ENCODE results near the gene ABTB2. TPM values are rescaled to one million over a fixed set of nuclear protein-coding genes. Genes with fewer than 3 reads are reported as not detected.

The ABTB2 gene
- total RNA-seq, 1 donor from 2014 or later, result 73.0 TPM

DNA sequence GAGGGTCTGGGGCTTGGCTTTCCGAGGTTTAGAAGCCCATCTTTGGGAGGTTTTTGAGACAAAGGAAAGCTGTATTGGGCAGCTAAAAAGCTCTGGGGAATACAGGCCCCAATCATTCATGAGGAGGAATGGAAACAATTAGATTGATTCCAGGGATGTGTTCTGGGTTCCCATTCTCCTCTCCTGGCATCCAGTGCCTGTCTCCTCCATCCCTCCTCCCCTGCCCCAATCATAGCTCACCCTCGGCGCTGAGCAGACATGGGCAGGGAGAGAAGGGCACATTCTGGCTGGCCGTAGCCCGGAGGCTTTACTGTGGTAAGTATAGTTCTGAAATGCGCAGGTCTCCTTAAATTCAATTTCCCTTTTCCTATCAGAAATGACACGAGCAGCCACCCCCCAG, 42.4 kb downstream of the ABTB2 start:
- Mint-ChIP-seq H3K9me3 (no peaks in the 10 kb centered on the region), H3K36me3 (ENCODE audit: low read depth) (no peaks in the 10 kb centered on the region), H3K27me3 (no peaks in the 10 kb centered on the region), H3K4me1 (peaks cover 13% of the 10 kb centered on the region), H3K27ac (no peak overlapping the region), H3K4me3 (no peak overlapping the region)
- intact Hi-C loops (cut with micrococcal nuclease), result no loop called here
- POLR2A ChIA-PET, result no interaction called here
- TF ChIP-seq, protein P1, sequence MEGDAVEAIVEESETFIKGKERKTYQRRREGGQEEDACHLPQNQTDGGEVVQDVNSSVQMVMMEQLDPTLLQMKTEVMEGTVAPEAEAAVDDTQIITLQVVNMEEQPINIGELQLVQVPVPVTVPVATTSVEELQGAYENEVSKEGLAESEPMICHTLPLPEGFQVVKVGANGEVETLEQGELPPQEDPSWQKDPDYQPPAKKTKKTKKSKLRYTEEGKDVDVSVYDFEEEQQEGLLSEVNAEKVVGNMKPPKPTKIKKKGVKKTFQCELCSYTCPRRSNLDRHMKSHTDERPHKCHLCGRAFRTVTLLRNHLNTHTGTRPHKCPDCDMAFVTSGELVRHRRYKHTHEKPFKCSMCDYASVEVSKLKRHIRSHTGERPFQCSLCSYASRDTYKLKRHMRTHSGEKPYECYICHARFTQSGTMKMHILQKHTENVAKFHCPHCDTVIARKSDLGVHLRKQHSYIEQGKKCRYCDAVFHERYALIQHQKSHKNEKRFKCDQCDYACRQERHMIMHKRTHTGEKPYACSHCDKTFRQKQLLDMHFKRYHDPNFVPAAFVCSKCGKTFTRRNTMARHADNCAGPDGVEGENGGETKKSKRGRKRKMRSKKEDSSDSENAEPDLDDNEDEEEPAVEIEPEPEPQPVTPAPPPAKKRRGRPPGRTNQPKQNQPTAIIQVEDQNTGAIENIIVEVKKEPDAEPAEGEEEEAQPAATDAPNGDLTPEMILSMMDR (IDR thresholded peaks at IDR 0.05), result no peak
- DNase-seq (no peak), ATAC-seq (ENCODE audit: low read depth) (no peak)
- CTCF ChIA-PET, result no interaction called here

DNA sequence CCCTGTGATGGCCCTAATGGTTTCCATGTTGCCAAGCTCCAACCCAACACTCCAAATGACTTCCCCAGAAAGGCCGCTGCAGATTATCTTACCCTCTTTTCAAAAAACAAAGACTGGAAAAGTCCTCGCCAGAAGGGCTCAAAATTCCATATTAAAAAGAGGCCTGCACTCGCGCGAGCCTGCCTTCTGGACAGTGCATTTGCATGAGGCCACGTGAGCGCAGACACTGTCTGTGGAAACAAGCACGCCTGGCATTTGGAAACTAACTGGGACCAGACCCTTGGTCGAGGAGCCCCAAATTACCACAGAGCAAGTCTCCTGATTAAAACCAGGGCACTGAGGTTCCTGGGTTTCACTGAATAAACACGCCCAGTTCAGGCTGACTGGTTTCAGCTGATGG, 42.9 kb downstream of the ABTB2 start:
- intact Hi-C loops (cut with micrococcal nuclease), result loop anchor here (5.0 kb wide), 1 partner anchor 37 kb away; no protein-coding TSS in a partner anchor
- POLR2A ChIA-PET, result no interaction called here
- no peak overlapping the region for H3K27ac Mint-ChIP-seq
- TF ChIP-seq, protein P1 (IDR thresholded peaks at IDR 0.05), result no peak
- H3K4me1 Mint-ChIP-seq, result peaks cover 13% of the 10 kb centered on the region
- CTCF ChIA-PET, result no interaction called here
- H3K27me3 Mint-ChIP-seq, result no peaks in the 10 kb centered on the region
- ATAC-seq (ENCODE audit: low read depth), result no peak
- no peak for DNase-seq
- no peak overlapping the region for H3K4me3 Mint-ChIP-seq
- H3K36me3 Mint-ChIP-seq (ENCODE audit: low read depth), result no peaks in the 10 kb centered on the region
- no peaks in the 10 kb centered on the region for H3K9me3 Mint-ChIP-seq

DNA sequence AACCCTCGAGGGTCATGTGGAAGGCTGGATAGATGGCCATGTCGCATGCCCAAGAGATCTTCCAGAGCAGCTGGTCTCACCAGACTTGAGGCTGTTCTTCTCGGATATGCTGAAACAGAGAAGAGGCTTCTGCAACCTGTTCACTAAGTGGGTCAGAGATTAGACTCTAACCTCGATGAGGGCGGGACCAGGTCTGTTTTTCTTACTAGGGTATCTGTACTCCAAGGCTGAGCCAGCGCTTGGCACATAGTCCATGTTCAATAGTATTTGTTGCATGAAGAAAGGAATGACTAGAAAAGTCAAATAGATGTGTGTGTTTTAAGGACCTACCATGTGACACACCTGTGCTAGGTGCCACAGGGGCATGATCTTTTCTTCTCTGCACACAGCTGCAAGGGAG, 43.6 kb downstream of the ABTB2 start:
- ChIA-PET CTCF (no interaction called here), POLR2A (no interaction called here)
- no peaks in the 10 kb centered on the region for H3K9me3 Mint-ChIP-seq
- DNase-seq (no peak), ATAC-seq (ENCODE audit: low read depth) (no peak)
- intact Hi-C loops (cut with micrococcal nuclease), result loop anchor here (5.0 kb wide), 1 partner anchor 38 kb away; no protein-coding TSS in a partner anchor
- no peaks in the 10 kb centered on the region for H3K27me3 Mint-ChIP-seq
- TF ChIP-seq, protein P1 (IDR thresholded peaks at IDR 0.05), result no peak
- no peaks in the 10 kb centered on the region for H3K36me3 Mint-ChIP-seq (ENCODE audit: low read depth)
- H3K4me3 Mint-ChIP-seq, result no peak overlapping the region
- peaks cover 13% of the 10 kb centered on the region for H3K4me1 Mint-ChIP-seq
- H3K27ac Mint-ChIP-seq, result no peak overlapping the region

DNA sequence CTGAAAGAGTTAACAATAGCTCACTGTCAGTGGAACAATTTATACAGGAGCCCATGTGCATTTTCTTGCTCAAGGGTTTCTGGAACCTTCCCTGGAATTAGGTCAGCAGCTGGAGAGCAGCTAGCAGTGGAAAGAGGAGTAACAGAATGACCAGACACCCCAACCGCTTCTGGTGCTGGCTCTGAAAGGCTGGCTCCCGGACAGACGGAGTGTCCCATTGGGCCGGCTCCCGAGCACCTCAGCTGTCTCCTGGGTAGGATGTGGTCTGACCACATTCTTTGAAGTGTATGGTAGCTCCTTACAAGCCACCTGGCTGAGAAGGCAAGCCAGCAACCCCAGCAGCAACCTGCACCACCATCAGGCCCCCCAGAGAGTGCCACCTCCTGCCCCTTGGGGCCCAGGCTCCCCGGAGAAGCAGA, 44.7 kb downstream of the ABTB2 start:
- H3K9me3 Mint-ChIP-seq, result no peaks in the 10 kb centered on the region
- CTCF ChIA-PET, result interaction anchor here (1.0 to 1.3 kb wide), 2 partner anchors 44 to 138 kb away, joined by 4 to 6 read pairs; no protein-coding TSS in a partner anchor
- TF ChIP-seq, protein P1 (IDR thresholded peaks at IDR 0.05), result no peak
- POLR2A ChIA-PET, result interaction anchor here (0.8 to 1.5 kb wide), 2 partner anchors 71 to 79 kb away, joined by 3 to 6 read pairs; no protein-coding TSS in a partner anchor
- H3K36me3 Mint-ChIP-seq (ENCODE audit: low read depth), result no peaks in the 10 kb centered on the region
- peaks cover 17% of the 10 kb centered on the region for H3K4me1 Mint-ChIP-seq
- H3K27me3 Mint-ChIP-seq, result no peaks in the 10 kb centered on the region
- H3K4me3 Mint-ChIP-seq, result no peak overlapping the region
- ATAC-seq (ENCODE audit: low read depth) (peak; percentile 91), DNase-seq (peak; percentile 24)
- H3K27ac Mint-ChIP-seq, result no peak overlapping the region
- intact Hi-C loops (cut with micrococcal nuclease), result loop anchor here (5.0 kb wide), 1 partner anchor 39 kb away; no protein-coding TSS in a partner anchor

DNA sequence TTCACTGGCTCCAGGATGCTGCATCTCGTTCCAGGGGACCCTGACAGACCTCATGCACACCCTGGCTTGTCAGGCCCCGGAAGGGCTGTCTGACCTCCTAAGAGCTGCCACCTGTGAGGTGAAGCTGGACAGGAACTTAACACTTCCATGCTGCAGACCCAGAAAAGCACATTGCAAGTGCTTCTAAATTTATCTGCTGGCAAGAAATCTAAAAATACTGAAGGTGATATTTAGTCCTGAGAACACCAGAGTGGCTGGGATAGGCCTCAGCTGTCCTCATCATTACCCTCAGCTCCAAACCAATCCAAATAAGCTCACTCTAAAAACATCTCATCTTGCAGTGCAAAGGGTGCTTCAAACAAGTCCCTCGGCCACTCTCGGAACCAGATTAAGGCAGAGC, 46.7 kb downstream of the ABTB2 start:
- ChIA-PET POLR2A (no interaction called here), CTCF (no interaction called here)
- intact Hi-C loops (cut with micrococcal nuclease), result loop anchor here (5.0 kb wide), 1 partner anchor 41 kb away; no protein-coding TSS in a partner anchor
- Mint-ChIP-seq H3K27me3 (no peaks in the 10 kb centered on the region), H3K4me1 (peaks cover 12% of the 10 kb centered on the region), H3K4me3 (no peak overlapping the region), H3K27ac (no peak overlapping the region), H3K36me3 (ENCODE audit: low read depth) (no peaks in the 10 kb centered on the region), H3K9me3 (no peaks in the 10 kb centered on the region)
- ATAC-seq (ENCODE audit: low read depth), result no peak
- TF ChIP-seq, protein P1 (IDR thresholded peaks at IDR 0.05), result no peak
- no peak for DNase-seq

Measured in activated B cell treated with CpG ODN at 0.5 μM for 24 hours (primary cell).